AG09309 (cell line): ENCODE measurements around the gene ANKDD1A.
A peak's percentile ranks its signal among the peaks of the same experiment; 100 is the strongest.

Source experiments
- DNase-seq: peaks from one replicate; pipeline ENCODE4 v3.0.0-alpha.2; 2010; ENCODE audit warnings: low read depth
- H3K4me3 ChIP-seq: 2 replicates; pipeline ENCODE4 v1.5.1; 2011; ENCODE audit warnings: mild to moderate bottlenecking, low read depth, low read length, moderate library complexity; ENCODE audit not compliant: control insufficient read depth
- TF ChIP-seq, protein P1 (sequence below): IDR thresholded peaks from 2 replicates; pipeline ENCODE4 v1.5.1; 2011; ENCODE audit warnings: mild to moderate bottlenecking, low read depth, low read length, inconsistent platforms; ENCODE audit not compliant: insufficient read depth, control insufficient read depth; ENCODE audit errors: missing control alignments

Gene ANKDD1A

DNA sequence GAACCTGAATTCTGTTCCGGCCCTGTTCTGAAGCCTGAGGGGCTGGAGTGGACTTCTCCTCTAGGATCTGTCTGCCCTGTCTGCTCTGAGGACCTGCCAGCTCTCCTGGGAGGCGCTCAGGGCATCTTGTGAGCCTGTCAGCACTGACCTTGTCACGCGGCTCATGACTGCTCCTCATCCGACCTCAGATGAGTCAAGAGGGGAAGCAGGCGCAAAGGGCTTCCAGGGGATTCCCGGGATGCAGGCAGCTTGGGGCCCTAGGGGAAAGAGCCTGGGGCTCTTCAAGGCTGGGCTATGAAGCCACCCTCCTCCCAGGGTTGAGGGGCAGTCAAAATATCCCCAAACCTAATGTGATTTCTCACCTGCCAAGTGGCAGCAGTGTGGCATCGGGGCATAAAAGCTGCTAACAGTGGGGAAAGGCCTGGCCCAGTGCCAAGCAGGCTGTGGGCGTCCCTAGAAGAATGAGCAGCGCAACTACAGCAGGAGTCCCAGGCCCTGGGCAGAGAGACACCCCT, 27.6 kb upstream of the ANKDD1A start:
- TF ChIP-seq, protein P1, sequence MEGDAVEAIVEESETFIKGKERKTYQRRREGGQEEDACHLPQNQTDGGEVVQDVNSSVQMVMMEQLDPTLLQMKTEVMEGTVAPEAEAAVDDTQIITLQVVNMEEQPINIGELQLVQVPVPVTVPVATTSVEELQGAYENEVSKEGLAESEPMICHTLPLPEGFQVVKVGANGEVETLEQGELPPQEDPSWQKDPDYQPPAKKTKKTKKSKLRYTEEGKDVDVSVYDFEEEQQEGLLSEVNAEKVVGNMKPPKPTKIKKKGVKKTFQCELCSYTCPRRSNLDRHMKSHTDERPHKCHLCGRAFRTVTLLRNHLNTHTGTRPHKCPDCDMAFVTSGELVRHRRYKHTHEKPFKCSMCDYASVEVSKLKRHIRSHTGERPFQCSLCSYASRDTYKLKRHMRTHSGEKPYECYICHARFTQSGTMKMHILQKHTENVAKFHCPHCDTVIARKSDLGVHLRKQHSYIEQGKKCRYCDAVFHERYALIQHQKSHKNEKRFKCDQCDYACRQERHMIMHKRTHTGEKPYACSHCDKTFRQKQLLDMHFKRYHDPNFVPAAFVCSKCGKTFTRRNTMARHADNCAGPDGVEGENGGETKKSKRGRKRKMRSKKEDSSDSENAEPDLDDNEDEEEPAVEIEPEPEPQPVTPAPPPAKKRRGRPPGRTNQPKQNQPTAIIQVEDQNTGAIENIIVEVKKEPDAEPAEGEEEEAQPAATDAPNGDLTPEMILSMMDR = no peak
- DNase-seq = no peak
- H3K4me3 ChIP-seq = no peak overlapping the region

DNA sequence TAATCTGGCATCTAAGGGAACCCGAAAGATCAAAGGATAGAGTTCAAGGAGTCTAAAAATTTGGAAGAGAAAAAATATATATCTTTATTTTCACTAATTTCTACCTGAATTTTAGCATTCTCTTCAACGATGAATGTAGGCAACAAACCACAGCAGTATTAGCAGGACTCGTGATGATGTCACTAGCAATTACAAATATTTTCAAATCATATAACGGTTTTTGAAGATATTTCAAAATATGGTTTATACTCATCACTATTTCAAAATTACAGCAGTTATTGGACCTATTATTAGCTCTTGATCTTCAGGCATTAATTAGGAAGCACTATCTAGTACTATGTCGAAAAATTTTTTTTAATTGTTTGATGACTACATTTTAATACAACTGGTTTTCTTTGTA, 27.0 kb upstream of the ANKDD1A start:
- H3K4me3 ChIP-seq = no peak overlapping the region
- TF ChIP-seq, protein P1 = no peak
- DNase-seq = no peak

DNA sequence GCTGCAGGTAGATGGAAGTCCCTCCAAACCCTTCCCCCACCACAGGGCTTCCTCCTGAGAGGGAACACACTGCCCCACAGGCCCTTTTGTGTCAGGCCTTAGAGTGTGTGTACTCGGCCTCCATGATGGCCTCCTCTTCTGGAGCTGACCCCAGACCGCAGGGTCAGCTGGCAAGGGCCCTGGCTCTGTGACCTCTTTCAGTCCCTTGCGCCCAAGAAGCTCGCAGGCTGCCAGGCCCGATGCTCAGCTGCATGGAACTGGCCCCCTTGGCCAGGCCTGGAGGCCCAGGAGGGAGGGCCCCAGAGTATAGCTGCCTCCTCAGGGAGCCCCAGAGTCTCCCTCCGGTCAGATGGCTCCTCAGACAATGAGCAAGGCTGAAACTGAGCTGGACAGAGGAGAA, 23.4 kb upstream of the ANKDD1A start:
- no peak for DNase-seq
- TF ChIP-seq, protein P1 = no peak
- no peak overlapping the region for H3K4me3 ChIP-seq

DNA sequence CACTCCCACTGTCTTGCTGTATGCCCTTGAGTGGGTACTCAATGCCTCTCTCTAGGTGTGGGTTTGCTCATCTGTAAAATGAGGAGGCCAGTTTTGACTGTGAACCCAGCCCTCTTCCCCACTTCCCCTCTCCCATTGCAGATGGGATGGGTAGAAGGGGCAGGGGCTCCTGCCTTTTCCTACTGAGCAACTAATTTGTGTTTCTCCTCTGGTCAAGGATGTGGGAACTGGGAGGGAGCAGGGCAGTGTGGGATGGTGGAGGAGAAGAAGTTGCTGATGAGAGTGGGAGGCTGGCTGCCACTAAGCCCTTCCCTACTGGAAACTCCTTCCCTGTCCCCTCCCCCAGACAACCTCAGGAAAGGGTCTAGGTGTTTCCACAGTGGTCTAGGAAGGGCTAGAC, 20.1 kb upstream of the ANKDD1A start:
- H3K4me3 ChIP-seq = no peak overlapping the region
- no peak for DNase-seq
- TF ChIP-seq, protein P1 = no peak

DNA sequence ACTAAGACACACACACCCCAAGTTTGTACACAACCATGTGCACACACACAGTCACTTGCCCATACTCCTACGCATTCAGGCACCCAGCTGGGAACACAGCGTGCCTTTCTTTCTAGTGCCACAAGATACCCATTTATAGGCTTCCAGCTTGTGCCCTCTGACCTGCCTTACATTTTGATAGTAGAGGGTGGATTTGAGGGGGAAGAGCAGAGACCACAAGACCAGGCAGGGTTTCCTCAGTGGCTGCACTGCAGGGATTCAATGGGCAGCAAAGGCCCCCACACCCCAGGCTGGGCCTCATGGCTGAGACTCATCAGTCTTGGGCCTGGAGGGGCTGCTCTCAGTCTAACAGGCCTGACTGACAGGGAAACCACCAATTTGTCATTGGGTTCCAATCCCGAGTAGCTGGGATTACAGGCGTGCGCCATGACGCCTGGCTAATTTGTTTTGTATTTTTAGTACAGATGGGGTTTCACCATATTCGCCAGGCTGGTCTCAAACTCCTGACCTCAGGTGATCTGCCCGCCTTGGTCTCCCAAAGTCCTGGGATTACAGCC, 18.8 kb upstream of the ANKDD1A start:
- TF ChIP-seq, protein P1 = no peak
- no peak overlapping the region for H3K4me3 ChIP-seq
- no peak for DNase-seq

DNA sequence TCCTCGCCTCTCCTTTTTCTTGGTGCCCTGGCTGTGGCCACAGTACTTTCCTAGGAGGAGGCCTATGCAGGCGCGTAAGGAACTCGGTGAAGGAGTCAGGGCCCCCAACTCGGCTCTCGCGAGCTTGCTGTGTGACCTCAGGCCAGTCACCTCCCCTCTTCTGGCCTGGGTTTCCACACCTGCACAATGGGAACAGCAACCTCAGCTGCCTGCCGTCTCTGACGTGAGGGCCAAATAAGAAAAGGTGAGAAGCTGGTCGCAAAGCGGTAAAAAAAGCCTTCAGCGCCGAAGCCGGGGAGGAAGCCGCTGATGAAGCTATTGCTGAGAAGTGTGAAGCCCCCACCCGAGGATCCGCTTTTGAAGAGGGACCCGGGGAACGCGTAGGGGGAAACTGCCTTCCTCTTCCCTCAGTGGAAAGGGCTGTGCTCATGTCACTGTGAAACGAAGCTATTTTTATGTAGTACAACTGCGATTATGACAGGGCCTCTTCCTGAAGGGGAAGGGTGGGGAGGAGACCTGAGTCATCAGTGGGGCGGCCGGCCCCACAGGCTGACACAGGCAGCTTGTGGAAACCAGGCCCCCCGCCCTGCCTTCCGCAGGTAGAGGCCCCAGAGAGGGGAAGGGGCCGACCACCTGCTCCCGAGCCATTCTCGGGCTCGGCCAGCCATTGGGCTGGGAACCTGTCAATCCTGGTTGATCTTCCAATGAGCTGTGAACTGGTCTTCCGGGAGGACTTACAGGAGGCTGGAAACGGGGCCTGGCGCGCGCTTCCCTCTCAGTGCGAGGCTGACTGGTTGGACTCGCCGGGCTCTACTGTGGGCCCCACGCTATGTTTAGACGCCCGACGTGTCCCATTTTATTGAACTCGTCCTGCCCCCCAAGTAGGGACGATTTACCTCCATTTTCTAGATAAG, 18.0 kb upstream of the ANKDD1A start:
- TF ChIP-seq, protein P1 = no peak
- no peak overlapping the region for H3K4me3 ChIP-seq
- peak; percentile 54 for DNase-seq
